ENCODE data around the gene VPS37C.

GRCh38 chr11:61173456-61173855, 12.2 kb upstream of the VPS37C start:
- no peak for TF ChIP-seq EZH2phosphoT487 (IDR thresholded peaks at IDR 0.05; ENCODE audit: insufficient read depth, low read depth)
- TF ChIP-seq EZH2 (IDR thresholded peaks at IDR 0.05; ENCODE audit: insufficient read depth, poor library complexity, severe bottlenecking) = no peak
